H1 (cell line): ENCODE measurements around the gene SOX6. TPM values are rescaled to one million over a fixed set of nuclear protein-coding genes. Genes with fewer than 3 reads are reported as not detected.

Experiments used
- CTCF ChIA-PET: fragments of 300-600 bp; sonication (Branson Sonifier 250); formaldehyde crosslinking; loops from one replicate; lab custom pipeline; 2021; ENCODE audit not compliant: partially characterized antibody; lab: Charles Lee
- POLR2A ChIA-PET: fragments of 300-600 bp; sonication (Branson Sonifier 250); formaldehyde crosslinking; loops from one replicate; lab custom pipeline; 2021; ENCODE audit warnings: inconsistent platforms; ENCODE audit not compliant: partially characterized antibody; lab: Charles Lee
- DNase-seq, 2 experiments: peaks; one replicate each; pipeline versions ENCODE4 v3.0.0 to v3.0.0-alpha.2; 2010 to 2022; ENCODE audit warnings: low spot score in 2 of 2, low read depth in 1 of 2, mixed read lengths in 1 of 2
- FAIRE-seq: peaks from 2 replicates; lab custom pipeline; 2011; peaks lifted over from hg19 to GRCh38; lab: Jason Lieb, UNC
- H2AFZ ChIP-seq: 2 replicates; pipeline ENCODE4 v1.8.1; 2012; ENCODE audit warnings: low read length, inconsistent platforms
- H2AK5ac ChIP-seq: 2 replicates; pipeline ENCODE4 v1.6.1; 2013; ENCODE audit warnings: low read depth, low read length
- H2BK120ac ChIP-seq: replicated peaks from 2 replicates; pipeline ENCODE3; 2013; ENCODE audit warnings: low read depth, low read length, inconsistent platforms
- H2BK12ac ChIP-seq: 2 replicates; pipeline ENCODE4 v1.6.1; 2013; ENCODE audit warnings: low read depth, low read length
- H2BK15ac ChIP-seq: 2 replicates; pipeline ENCODE4 v1.6.1; 2013; ENCODE audit warnings: low read length
- H2BK20ac ChIP-seq: 2 replicates; pipeline ENCODE4 v1.6.1; 2013; ENCODE audit warnings: low read length
- H2BK5ac ChIP-seq: 2 replicates; pipeline ENCODE4 v1.6.1; 2013; ENCODE audit warnings: low read depth, low read length
- H3K14ac ChIP-seq: 2 replicates; pipeline ENCODE4 v1.6.1; 2013; ENCODE audit warnings: inconsistent platforms; ENCODE audit not compliant: insufficient read length
- H3K18ac ChIP-seq: 2 replicates; pipeline ENCODE4 v1.6.1; 2013; ENCODE audit warnings: low read length; ENCODE audit errors: extremely low read depth
- H3K23ac ChIP-seq: 2 replicates; pipeline ENCODE4 v1.6.1; 2013; ENCODE audit warnings: inconsistent platforms; ENCODE audit not compliant: insufficient read length
- H3K23me2 ChIP-seq: 2 replicates; pipeline ENCODE4 v1.6.1; 2013; ENCODE audit warnings: low read depth, low read length
- H3K27ac ChIP-seq: 2 replicates; pipeline ENCODE4 v1.6.1; 2011; ENCODE audit warnings: low read depth, low read length, inconsistent platforms
- H3K27me3 ChIP-seq, 4 experiments: replicated peaks in 1 of 4; 1 replicate in 1 of 4; 2 replicates in 3 of 4; pipeline versions ENCODE4 v1.6.1 to v1.8.1; 2011 to 2013; ENCODE audit warnings: low read length in 3 of 4, mild to moderate bottlenecking in 3 of 4, inconsistent platforms in 2 of 4, mixed read lengths in 2 of 4, moderate library complexity in 1 of 4; ENCODE audit not compliant: control insufficient read depth in 3 of 4, insufficient read depth in 3 of 4; ENCODE audit errors: extremely low read depth in 1 of 4
- H3K36me3 ChIP-seq, 4 experiments: 2 replicates each; pipeline versions ENCODE4 v1.6.1 to v1.8.1; 2011 to 2013; ENCODE audit warnings: mild to moderate bottlenecking in 4 of 4, low read length in 3 of 4, moderate library complexity in 2 of 4, control low read depth in 1 of 4, inconsistent platforms in 1 of 4; ENCODE audit not compliant: insufficient read depth in 4 of 4, control insufficient read depth in 2 of 4
- H3K4ac ChIP-seq: replicated peaks from 2 replicates; pipeline ENCODE3; 2013; ENCODE audit warnings: low read length, low read depth, mixed read lengths, inconsistent platforms; ENCODE audit not compliant: insufficient read length
- H3K4me1 ChIP-seq, 4 experiments: replicated peaks in 1 of 4; 1 replicate in 1 of 4; 2 replicates in 3 of 4; pipeline versions ENCODE4 v1.6.1 to v1.8.1; 2011 to 2013; ENCODE audit warnings: low read length in 3 of 4, inconsistent platforms in 2 of 4, mixed read lengths in 1 of 4; ENCODE audit not compliant: insufficient read depth in 4 of 4, control insufficient read depth in 3 of 4
- H3K4me2 ChIP-seq, 2 experiments: 2 replicates each; pipeline versions ENCODE4 v1.6.1 to v1.8.1; 2011 to 2013; ENCODE audit warnings: low read depth in 2 of 2, low read length in 2 of 2, control low read depth in 1 of 2, inconsistent platforms in 1 of 2, mild to moderate bottlenecking in 1 of 2; ENCODE audit not compliant: insufficient read depth in 1 of 2
- H3K4me3 ChIP-seq, 4 experiments: fragments of 200-600, 300-600 bp in 1 of 4; sonication (generic), shearing (Covaris generic), sonication (Bioruptor Twin) in 1 of 4; 2 replicates each; pipeline versions ENCODE4 v1.5.1 to v1.8.1; 2011 to 2016; ENCODE audit warnings: low read length in 4 of 4, low read depth in 3 of 4, control low read depth in 2 of 4, inconsistent platforms in 2 of 4, mild to moderate bottlenecking in 2 of 4, mixed read lengths in 1 of 4, moderate library complexity in 1 of 4; ENCODE audit not compliant: insufficient read depth in 2 of 4; ENCODE audit errors: extremely low read depth in 1 of 4
- H3K56ac ChIP-seq: replicated peaks from 2 replicates; pipeline ENCODE3; 2013; ENCODE audit warnings: low read depth, mild to moderate bottlenecking, mixed read lengths, low read length, inconsistent platforms; ENCODE audit not compliant: insufficient read length
- H3K79me1 ChIP-seq: 2 replicates; pipeline ENCODE4 v1.6.1; 2013; ENCODE audit warnings: low read depth, low read length, control low read depth
- H3K79me2 ChIP-seq, 2 experiments: 2 replicates each; pipeline versions ENCODE4 v1.6.1 to v1.8.1; 2012 to 2013; ENCODE audit warnings: low read length in 2 of 2, mild to moderate bottlenecking in 2 of 2, inconsistent platforms in 1 of 2; ENCODE audit not compliant: insufficient read depth in 2 of 2, control insufficient read depth in 1 of 2
- H3K9ac ChIP-seq, 4 experiments: replicated peaks in 1 of 4; 1 replicate in 1 of 4; 2 replicates in 3 of 4; pipeline versions ENCODE4 v1.6.1 to v1.8.1; 2011 to 2013; ENCODE audit warnings: low read depth in 3 of 4, low read length in 3 of 4, control low read depth in 2 of 4, mild to moderate bottlenecking in 2 of 4, moderate library complexity in 2 of 4, inconsistent platforms in 1 of 4; ENCODE audit errors: extremely low read depth in 1 of 4
- H3K9me3 ChIP-seq, 2 experiments: 2 replicates each; pipeline versions ENCODE4 v1.6.1 to v1.8.1; 2012 to 2013; ENCODE audit warnings: mild to moderate bottlenecking in 2 of 2, moderate library complexity in 2 of 2, control low read depth in 1 of 2, inconsistent platforms in 1 of 2, low read depth in 1 of 2, low read length in 1 of 2, mixed read lengths in 1 of 2; ENCODE audit not compliant: insufficient read depth in 2 of 2
- H4K20me1 ChIP-seq, 2 experiments: replicated peaks in 1 of 2; 2 replicates each; pipeline versions ENCODE3 to v1.8.1; 2011 to 2013; ENCODE audit warnings: inconsistent platforms in 2 of 2, low read length in 2 of 2, mild to moderate bottlenecking in 1 of 2; ENCODE audit not compliant: insufficient read depth in 2 of 2, control insufficient read depth in 1 of 2
- H4K5ac ChIP-seq: 2 replicates; pipeline ENCODE4 v1.6.1; 2013; ENCODE audit warnings: low read length, low read depth, mixed read lengths, inconsistent platforms; ENCODE audit not compliant: insufficient read length
- H4K8ac ChIP-seq: 2 replicates; pipeline ENCODE4 v1.8.0; 2013; ENCODE audit warnings: mild to moderate bottlenecking, moderate library complexity, low read length, inconsistent platforms; ENCODE audit not compliant: insufficient read depth; ENCODE audit errors: extremely low read depth
- H4K91ac ChIP-seq: replicated peaks from 2 replicates; pipeline ENCODE3; 2013; ENCODE audit warnings: low read length, mixed read lengths, inconsistent platforms; ENCODE audit not compliant: insufficient read length
- JUND ChIP-seq: IDR thresholded peaks from 2 replicates; pipeline ENCODE4 v1.6.1; 2011; ENCODE audit warnings: mild to moderate bottlenecking, improper control_type of control experiment, low read length
- NRF1 ChIP-seq: IDR thresholded peaks from 2 replicates; pipeline ENCODE4 v1.6.1; 2011; ENCODE audit warnings: mild to moderate bottlenecking, low read depth, low read length, improper control_type of control experiment
- RFX5 ChIP-seq: IDR thresholded peaks from 2 replicates; pipeline ENCODE4 v1.6.1; 2011; ENCODE audit warnings: low read depth, low read length, improper control_type of control experiment, borderline replicate concordance
- SP1 ChIP-seq: IDR thresholded peaks from 2 replicates; pipeline ENCODE4 v1.6.1; 2011; ENCODE audit warnings: low read depth, low read length
- SRF ChIP-seq: IDR thresholded peaks from 2 replicates; pipeline ENCODE4 v1.6.1; 2011; ENCODE audit warnings: mild to moderate bottlenecking, low read depth, low read length, moderate library complexity
- USF2 ChIP-seq: IDR thresholded peaks from 2 replicates; pipeline ENCODE4 v1.6.1; 2011; ENCODE audit warnings: low read length, improper control_type of control experiment
- WGBS, 2 experiments: shearing (Covaris generic) in 1 of 2; methylation state at CpG; one replicate each; pipeline versions ENCODE4 v1.1.6 to v1.1.7; 2013 to 2015; ENCODE audit warnings: low lambda C conversion rate in 2 of 2, mixed read lengths in 2 of 2, inconsistent platforms in 1 of 2, low coverage in 1 of 2, missing lambda C conversion rate in 1 of 2; ENCODE audit not compliant: insufficient replicate concordance in 2 of 2, insufficient coverage in 1 of 2, insufficient read length in 1 of 2; ENCODE audit errors: extremely low coverage in 1 of 2, missing lambda C conversion rate in 1 of 2; 5-methylcytosine and 5-hydroxymethylcytosine counted together
- polyA plus RNA-seq, 7 experiments: library from polyadenylated mRNA; depleted of rRNA in 3 of 7; stranded (reverse) in 5 of 7; unstranded in 2 of 7; fragments of >200 nt in 5 of 7; fragments of 200-250 nt in 2 of 7; gene quantifications; 1 replicate in 5 of 7; 2 replicates in 1 of 7; 4 replicates in 1 of 7; pipeline versions ENCODE4 v1.2.1 to v1.2.3, GENCODE V29; 2011 to 2013; ENCODE audit warnings: missing spikeins in 2 of 7, mixed read lengths in 2 of 7
- total RNA-seq: library from RNA; stranded (reverse); fragmentation: NEBNext Ultra II Directional; extraction: Animal tissue kit (Norgen Biotek cat#: 25700); gene quantifications from 2 replicates; pipeline ENCODE4 v1.2.1, GENCODE V29; 2021

SOX6 gene
- total and polyA plus RNA-seq, 2 of the 8 experiments (the other 6 are each of a cell fraction or from before 2014, with no cell fraction given): 0.09 TPM; not detected in 1

- Histone ChIP-seq H3K27ac (no peak overlapping the region), H4K5ac (no peak overlapping the region), H3K23me2 (no peaks in the 10 kb centered on the region; the same call in 1 of the 2 replicates), H4K8ac (no peak overlapping the region), H3K4me2 (no peak overlapping the region), H3K9ac (no peak overlapping the region), H3K27me3 (peaks cover 0 to 3% (median 0%) of the 10 kb centered on the region in 4 experiments; a peak in 1 of 7 replicates), H3K4me3 (no peak overlapping the region), H4K20me1 (peaks cover 0 to 2% of the 10 kb centered on the region in 2 experiments), H2AK5ac (no peak overlapping the region), H3K56ac (no peak overlapping the region), H2AFZ (no peak overlapping the region), H3K9me3 (no peaks in the 10 kb centered on the region), H3K4ac (no peak overlapping the region), H3K4me1 (no peaks in the 10 kb centered on the region), H4K91ac (no peak overlapping the region), H2BK15ac (no peak overlapping the region), H2BK12ac (no peak overlapping the region), H3K14ac (no peak overlapping the region), H2BK120ac (no peak overlapping the region), H2BK20ac (no peak overlapping the region), H3K79me1 (no peaks in the 10 kb centered on the region), H3K18ac (no peak overlapping the region), H3K23ac (no peak overlapping the region), H3K36me3 (no peaks in the 10 kb centered on the region), H2BK5ac (no peak overlapping the region), H3K79me2 (no peaks in the 10 kb centered on the region)
- no peak for FAIRE-seq
- POLR2A ChIA-PET: no interaction called here
- DNase-seq: no peak
- 89% methylated on average over 1 of the region's 1 CpG; no CpG with 5 or more reads in 1 of the 2 experiments for WGBS, 2 experiments
- TF ChIP-seq NRF1 (no peak), JUND (no peak), SRF (no peak), SP1 (no peak), RFX5 (no peak), USF2 (no peak)
- CTCF ChIA-PET: interaction anchor here (0.7 to 8.1 kb wide), 3 partner anchors 8 to 155 kb away, joined by 3 to 58 read pairs (median 4); no protein-coding TSS in a partner anchor
These were observed 375.1 kb downstream of the SOX6 start for GRCh38 chr11:15981292-15981691.
